OCI-LY1 (cell line): Measurements from ENCODE around the gene MRPS10.

Source experiments
- H2AFZ ChIP-seq: fragments of 200-600 bp; sonication (generic), shearing (Covaris generic); 2 replicates; pipeline ENCODE4 v1.6.0; 2014; ENCODE audit warnings: antibody characterized with exemption, mild to moderate bottlenecking, low read length
- H3F3A ChIP-seq: fragments of 200-600 bp; sonication (generic), shearing (Covaris generic); 2 replicates; pipeline ENCODE4 v1.6.0; 2014; ENCODE audit warnings: mild to moderate bottlenecking, antibody characterized with exemption, low read length, moderate library complexity; ENCODE audit not compliant: insufficient read depth
- H3K27ac ChIP-seq: fragments of 200-600 bp; sonication (generic); 2 replicates; pipeline ENCODE4 v1.5.1; 2014; ENCODE audit warnings: low read length, mixed run types, mild to moderate bottlenecking, low read depth; ENCODE audit not compliant: poor library complexity, severe bottlenecking
- H3K27me3 ChIP-seq: fragments of 200-600 bp; sonication (generic); 2 replicates; pipeline ENCODE4 v1.6.0; 2014; ENCODE audit warnings: antibody characterized with exemption, mild to moderate bottlenecking, low read length, moderate library complexity; ENCODE audit not compliant: insufficient read depth
- H3K36me3 ChIP-seq: fragments of 200-600 bp; sonication (generic); 2 replicates; pipeline ENCODE4 v1.6.1; 2014; ENCODE audit warnings: mild to moderate bottlenecking, antibody characterized with exemption, low read length, moderate library complexity, mixed read lengths; ENCODE audit not compliant: insufficient read depth
- H3K4me1 ChIP-seq: fragments of 200-600 bp; sonication (generic); 2 replicates; pipeline ENCODE4 v1.5.1; 2014; ENCODE audit warnings: mild to moderate bottlenecking, low read length, moderate library complexity; ENCODE audit not compliant: insufficient read depth, severe bottlenecking
- H3K4me2 ChIP-seq: fragments of 200-600 bp; sonication (generic), shearing (Covaris generic); 2 replicates; pipeline ENCODE4 v1.6.1; 2014; ENCODE audit warnings: low read length
- H3K4me3 ChIP-seq: fragments of 200-600 bp; sonication (generic); 2 replicates; pipeline ENCODE4 v1.5.1; 2014; ENCODE audit warnings: low read length, low read depth, mild to moderate bottlenecking, mixed read lengths; ENCODE audit not compliant: poor library complexity, severe bottlenecking
- H3K79me2 ChIP-seq: fragments of 200-600 bp; shearing (Covaris generic); 2 replicates; pipeline ENCODE4 v1.6.1; 2016; ENCODE audit warnings: mixed run types, low read length, mixed read lengths; ENCODE audit not compliant: insufficient read depth
- H3K9ac ChIP-seq: fragments of 200-600 bp; sonication (generic), shearing (Covaris generic); 2 replicates; pipeline ENCODE4 v1.6.1; 2014; ENCODE audit warnings: mild to moderate bottlenecking, low read length, mixed read lengths
- H3K9me2 ChIP-seq: fragments of 200-600 bp; sonication (generic), shearing (Covaris generic); 2 replicates; pipeline ENCODE4 v1.6.1; 2014; ENCODE audit warnings: low read depth, mild to moderate bottlenecking, low read length, mixed read lengths
- H3K9me3 ChIP-seq: fragments of 200-600 bp; shearing (Covaris generic); 2 replicates; pipeline ENCODE4 v1.6.1; 2014; ENCODE audit warnings: low read length, mixed read lengths
- H4K20me1 ChIP-seq: fragments of 200-600 bp; sonication (generic), shearing (Covaris generic); 2 replicates; pipeline ENCODE4 v1.6.0; 2016; ENCODE audit warnings: mild to moderate bottlenecking, low read length; ENCODE audit not compliant: insufficient read depth
- EZH2 ChIP-seq: fragments of 200-600 bp; sonication (generic), shearing (Covaris generic); IDR thresholded peaks from 2 replicates; pipeline ENCODE4 v1.8.0; 2017; ENCODE audit warnings: borderline replicate concordance, mixed run types, mild to moderate bottlenecking, antibody characterized with exemption, low read length, moderate library complexity, mixed read lengths
- TF ChIP-seq, protein P1 (sequence below): fragments of 200-600 bp; sonication (generic), shearing (Covaris generic); IDR thresholded peaks from 2 replicates; pipeline ENCODE4 v1.5.1; 2017; ENCODE audit warnings: mild to moderate bottlenecking, antibody characterized with exemption, low read length, moderate library complexity, mixed read lengths

MRPS10 gene

DNA sequence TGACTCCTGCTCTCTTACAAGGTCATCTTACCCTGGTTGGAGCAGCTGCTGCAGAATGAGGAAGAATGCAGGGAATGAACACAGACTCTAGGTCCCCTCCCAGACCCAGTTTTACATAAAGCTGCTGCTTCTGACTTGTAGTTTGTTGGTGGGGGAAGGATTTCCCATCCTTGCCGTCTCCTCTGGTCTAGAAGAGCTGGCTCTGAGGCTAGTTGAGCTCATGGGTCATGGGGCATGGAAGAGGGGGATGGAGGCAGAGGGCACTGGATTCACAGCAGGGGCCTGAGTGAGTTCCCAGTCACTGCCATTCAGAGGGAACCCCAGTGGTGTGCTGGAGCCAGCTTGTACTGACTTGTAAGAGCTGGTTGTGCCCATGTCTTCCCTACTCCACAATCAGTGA is 53.7 kb downstream of the MRPS10 start:
- no peak overlapping the region for H3K4me2 ChIP-seq
- no peak for TF ChIP-seq EZH2
- TF ChIP-seq, protein P1, sequence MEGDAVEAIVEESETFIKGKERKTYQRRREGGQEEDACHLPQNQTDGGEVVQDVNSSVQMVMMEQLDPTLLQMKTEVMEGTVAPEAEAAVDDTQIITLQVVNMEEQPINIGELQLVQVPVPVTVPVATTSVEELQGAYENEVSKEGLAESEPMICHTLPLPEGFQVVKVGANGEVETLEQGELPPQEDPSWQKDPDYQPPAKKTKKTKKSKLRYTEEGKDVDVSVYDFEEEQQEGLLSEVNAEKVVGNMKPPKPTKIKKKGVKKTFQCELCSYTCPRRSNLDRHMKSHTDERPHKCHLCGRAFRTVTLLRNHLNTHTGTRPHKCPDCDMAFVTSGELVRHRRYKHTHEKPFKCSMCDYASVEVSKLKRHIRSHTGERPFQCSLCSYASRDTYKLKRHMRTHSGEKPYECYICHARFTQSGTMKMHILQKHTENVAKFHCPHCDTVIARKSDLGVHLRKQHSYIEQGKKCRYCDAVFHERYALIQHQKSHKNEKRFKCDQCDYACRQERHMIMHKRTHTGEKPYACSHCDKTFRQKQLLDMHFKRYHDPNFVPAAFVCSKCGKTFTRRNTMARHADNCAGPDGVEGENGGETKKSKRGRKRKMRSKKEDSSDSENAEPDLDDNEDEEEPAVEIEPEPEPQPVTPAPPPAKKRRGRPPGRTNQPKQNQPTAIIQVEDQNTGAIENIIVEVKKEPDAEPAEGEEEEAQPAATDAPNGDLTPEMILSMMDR = no peak
- no peaks in the 10 kb centered on the region for H4K20me1 ChIP-seq
- H3F3A ChIP-seq = no peaks in the 10 kb centered on the region
- no peaks in the 10 kb centered on the region for H3K79me2 ChIP-seq
- H3K9me3 ChIP-seq = no peaks in the 10 kb centered on the region
- peaks cover 14% of the 10 kb centered on the region for H3K27me3 ChIP-seq
- H3K36me3 ChIP-seq = no peaks in the 10 kb centered on the region
- H3K9ac ChIP-seq = no peak overlapping the region
- no peak overlapping the region for H3K27ac ChIP-seq
- H2AFZ ChIP-seq = no peak overlapping the region
- H3K4me1 ChIP-seq = no peaks in the 10 kb centered on the region
- H3K9me2 ChIP-seq = no peaks in the 10 kb centered on the region
- H3K4me3 ChIP-seq = no peak overlapping the region

DNA sequence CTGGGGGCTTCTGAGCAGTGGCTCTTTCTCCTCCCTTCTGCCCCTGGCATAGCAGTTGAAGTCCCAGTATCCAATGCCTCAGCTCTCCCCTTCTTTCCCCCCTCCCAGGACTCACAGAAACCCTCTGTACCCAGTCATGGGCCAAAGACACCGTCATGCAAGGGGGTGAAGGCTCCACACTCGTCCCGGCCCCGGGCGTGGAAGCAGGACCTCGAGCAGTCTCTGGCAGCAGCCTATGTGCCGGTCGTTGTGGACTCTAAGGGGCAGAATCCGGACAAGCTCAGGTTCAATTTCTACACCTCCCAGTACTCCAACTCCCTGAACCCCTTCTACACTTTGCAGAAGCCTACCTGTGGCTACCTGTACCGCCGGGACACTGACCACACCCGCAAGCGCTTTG is 54.8 kb downstream of the MRPS10 start:
- no peaks in the 10 kb centered on the region for H3K9me2 ChIP-seq
- H3K36me3 ChIP-seq = no peaks in the 10 kb centered on the region
- no peaks in the 10 kb centered on the region for H3K9me3 ChIP-seq
- H3K9ac ChIP-seq = no peak overlapping the region
- no peaks in the 10 kb centered on the region for H4K20me1 ChIP-seq
- no peak overlapping the region for H3K27ac ChIP-seq
- TF ChIP-seq, protein P1 = no peak
- no peak for TF ChIP-seq EZH2
- H3K4me1 ChIP-seq = no peaks in the 10 kb centered on the region
- H3F3A ChIP-seq = no peaks in the 10 kb centered on the region
- H3K4me3 ChIP-seq = no peak overlapping the region
- H2AFZ ChIP-seq = no peak overlapping the region
- peaks cover 14% of the 10 kb centered on the region for H3K27me3 ChIP-seq
- no peaks in the 10 kb centered on the region for H3K79me2 ChIP-seq
- no peak overlapping the region for H3K4me2 ChIP-seq

DNA sequence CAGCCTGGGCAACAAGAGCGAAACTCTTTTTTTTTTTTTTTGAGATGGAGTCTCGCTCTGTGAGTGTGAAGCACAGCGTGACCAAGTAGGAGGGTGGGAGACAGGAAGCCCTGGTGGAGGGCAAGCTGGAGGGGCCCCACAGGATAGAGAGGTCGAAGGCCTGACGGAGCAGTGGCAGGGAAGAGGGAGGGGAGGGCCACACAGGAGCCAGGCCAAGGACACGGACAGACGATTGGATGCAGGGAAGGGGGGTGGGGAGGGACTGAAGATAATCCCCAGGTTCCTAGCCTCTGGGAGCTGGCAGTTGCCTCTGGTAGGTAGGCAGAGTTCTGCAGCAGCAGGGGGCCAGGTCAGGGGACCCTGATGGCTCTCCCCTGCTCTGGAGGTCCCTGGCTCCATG is 55.3 kb downstream of the MRPS10 start:
- Histone ChIP-seq H3F3A (no peaks in the 10 kb centered on the region), H3K79me2 (no peaks in the 10 kb centered on the region), H3K9me2 (no peaks in the 10 kb centered on the region), H3K4me2 (no peak overlapping the region), H3K36me3 (no peaks in the 10 kb centered on the region), H3K9ac (no peak overlapping the region), H3K4me3 (no peak overlapping the region), H2AFZ (no peak overlapping the region), H3K27me3 (peaks cover 14% of the 10 kb centered on the region), H3K9me3 (no peaks in the 10 kb centered on the region), H3K4me1 (no peaks in the 10 kb centered on the region), H4K20me1 (no peaks in the 10 kb centered on the region), H3K27ac (no peak overlapping the region)
- TF ChIP-seq, protein P1 = no peak
- no peak for TF ChIP-seq EZH2
